HEK293T (cell line): Measurements from ENCODE around the gene IQCN.

ENCODE experiments used
- CTCF ChIA-PET: fragments of 350-600 bp; formaldehyde crosslinking; extraction: SDS; loops from one replicate; lab custom pipeline; 2021; ENCODE audit warnings: antibody characterized with exemption, inconsistent platforms; lab: Yijun Ruan, JAX
- POLR2A ChIA-PET: fragments of 350-600 bp; formaldehyde crosslinking; extraction: SDS; loops from one replicate; lab custom pipeline; 2020; ENCODE audit warnings: antibody characterized with exemption, inconsistent platforms; lab: Yijun Ruan, JAX
- DNase-seq: peaks from one replicate; pipeline ENCODE4 v3.0.0; 2012; ENCODE audit warnings: mixed read lengths; ENCODE audit errors: extremely low spot score
- ARNT ChIP-seq: fragments of 450-650 bp; IDR thresholded peaks from 2 replicates; pipeline ENCODE4 v1.6.1; 2017; ENCODE audit warnings: mild to moderate bottlenecking
- BHLHE40 ChIP-seq: fragments of 450-650 bp; IDR thresholded peaks from 2 replicates; pipeline ENCODE4 v1.6.1; 2016; ENCODE audit warnings: mild to moderate bottlenecking, moderate library complexity, borderline replicate concordance
- CTBP1 ChIP-seq: fragments of 450-650 bp; IDR thresholded peaks from 2 replicates; pipeline ENCODE4 v1.6.1; 2016; ENCODE audit warnings: borderline replicate concordance
- ELF4 ChIP-seq: fragments of 450-650 bp; IDR thresholded peaks from 2 replicates; pipeline ENCODE4 v1.6.1; 2017; ENCODE audit warnings: antibody characterized with exemption
- FOXA1 ChIP-seq: fragments of 450-650 bp; IDR thresholded peaks from 2 replicates; pipeline ENCODE4 v1.6.1; 2016; ENCODE audit warnings: mild to moderate bottlenecking
- FOXK2 ChIP-seq: fragments of 450-650 bp; IDR thresholded peaks from 2 replicates; pipeline ENCODE4 v1.6.1; 2016; ENCODE audit warnings: mild to moderate bottlenecking
- FOXM1 ChIP-seq: fragments of 450-650 bp; IDR thresholded peaks from 2 replicates; pipeline ENCODE4 v1.6.1; 2017; ENCODE audit warnings: mild to moderate bottlenecking, borderline replicate concordance
- HDGF ChIP-seq: fragments of 450-650 bp; IDR thresholded peaks from 2 replicates; pipeline ENCODE4 v1.6.1; 2017; ENCODE audit warnings: antibody characterized with exemption, borderline replicate concordance
- L3MBTL2 ChIP-seq: fragments of 450-650 bp; conservative IDR thresholded peaks from 2 replicates; pipeline ENCODE4 v1.6.1; 2016; ENCODE audit warnings: mild to moderate bottlenecking
- LEF1 ChIP-seq: fragments of 450-650 bp; IDR thresholded peaks from 2 replicates; pipeline ENCODE4 v1.6.1; 2017; ENCODE audit warnings: mild to moderate bottlenecking, borderline replicate concordance
- NFRKB ChIP-seq: fragments of 450-650 bp; IDR thresholded peaks from 2 replicates; pipeline ENCODE4 v1.6.1; 2016; ENCODE audit warnings: mild to moderate bottlenecking, moderate library complexity
- SP1 ChIP-seq: fragments of 450-650 bp; IDR thresholded peaks from 2 replicates; pipeline ENCODE4 v1.6.1; 2017
- SUZ12 ChIP-seq: fragments of 450-650 bp; IDR thresholded peaks from 2 replicates; pipeline ENCODE4 v1.6.1; 2016; ENCODE audit warnings: mild to moderate bottlenecking
- TARDBP ChIP-seq: fragments of 450-650 bp; IDR thresholded peaks from 2 replicates; pipeline ENCODE4 v1.6.1; 2016
- ZNF384 ChIP-seq: fragments of 450-650 bp; IDR thresholded peaks from 2 replicates; pipeline ENCODE4 v1.6.1; 2016
- TF ChIP-seq, protein P1 (sequence below): fragments of 450-650 bp; IDR thresholded peaks from 2 replicates; pipeline ENCODE4 v1.6.1; 2016

IQCN gene

DNA sequence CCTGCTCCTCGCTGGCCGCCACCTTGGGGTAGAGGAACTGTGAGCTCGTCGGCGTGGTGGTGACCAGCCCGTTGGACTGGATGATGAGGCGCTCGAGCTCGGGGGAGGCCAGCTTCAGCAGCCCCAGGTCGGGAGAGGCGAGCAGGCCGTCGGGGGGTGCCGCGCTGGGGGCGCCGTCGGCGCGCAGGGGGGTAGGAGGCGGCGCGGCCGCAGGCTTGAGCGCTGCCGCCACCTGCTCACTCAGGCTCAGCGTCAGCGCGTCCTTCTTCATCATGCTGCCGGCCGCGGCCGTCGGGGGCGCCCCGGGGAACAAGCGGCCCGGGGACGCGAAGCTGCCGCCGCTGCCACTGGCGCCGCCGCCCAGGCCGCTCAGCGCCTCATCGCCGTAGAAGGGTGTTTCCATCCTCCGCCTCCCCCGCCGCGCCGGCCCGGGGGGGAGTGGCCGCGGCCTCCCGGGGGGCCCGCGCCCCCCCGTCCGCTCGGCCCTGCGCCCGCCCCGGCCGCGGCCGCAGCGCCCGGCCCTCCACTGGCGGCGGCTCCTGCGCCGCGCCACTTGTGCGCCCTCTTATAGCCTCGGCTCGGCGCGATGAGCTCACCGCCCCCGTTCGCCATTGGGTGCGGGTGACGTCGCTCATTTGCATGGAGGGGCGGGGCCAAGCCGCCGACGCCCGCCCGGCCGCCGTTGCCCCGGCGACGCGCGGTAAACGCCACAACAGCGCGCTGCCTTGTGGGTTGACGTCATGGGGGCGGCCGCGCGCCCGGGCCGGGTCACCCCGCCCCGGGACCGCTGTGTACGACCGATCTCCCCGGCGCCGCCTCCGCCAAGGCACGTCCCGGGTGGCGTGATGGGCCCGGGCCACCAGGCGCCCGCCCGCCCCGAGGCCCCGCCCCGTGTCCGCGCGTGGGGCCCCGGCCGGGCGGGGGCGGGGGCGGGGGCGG lies 7.1 kb upstream of the IQCN start, which contains the start of gene JUND:
JUND (minus strand) TSS at position 541 of the 939 bp plus-strand sequence; CDS start at position 403, 138 bp downstream.
- ChIA-PET POLR2A (interaction anchor here (0.5 to 9.0 kb wide), 62 partner anchors 9 to 862 kb away, joined by 3 to 491 read pairs (median 4); partner anchors contain the start of genes LRRC25, LSM4, MPV17L2 and MVB12A), CTCF (interaction anchor here (0.6 to 5.9 kb wide), 8 partner anchors 11 to 73 kb away, joined by 3 to 77 read pairs (median 20); partner anchors contain the start of gene LSM4)
- DNase-seq = peak; percentile 98
- TF ChIP-seq BHLHE40 = no peak
- peak; percentile 65 for TF ChIP-seq LEF1
- no peak for TF ChIP-seq FOXK2
- TF ChIP-seq ARNT = peak; percentile 50
- TF ChIP-seq, protein P1, sequence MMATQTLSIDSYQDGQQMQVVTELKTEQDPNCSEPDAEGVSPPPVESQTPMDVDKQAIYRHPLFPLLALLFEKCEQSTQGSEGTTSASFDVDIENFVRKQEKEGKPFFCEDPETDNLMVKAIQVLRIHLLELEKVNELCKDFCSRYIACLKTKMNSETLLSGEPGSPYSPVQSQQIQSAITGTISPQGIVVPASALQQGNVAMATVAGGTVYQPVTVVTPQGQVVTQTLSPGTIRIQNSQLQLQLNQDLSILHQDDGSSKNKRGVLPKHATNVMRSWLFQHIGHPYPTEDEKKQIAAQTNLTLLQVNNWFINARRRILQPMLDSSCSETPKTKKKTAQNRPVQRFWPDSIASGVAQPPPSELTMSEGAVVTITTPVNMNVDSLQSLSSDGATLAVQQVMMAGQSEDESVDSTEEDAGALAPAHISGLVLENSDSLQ = peak; percentile 94
- peak; percentile 94 for TF ChIP-seq FOXM1
- TF ChIP-seq L3MBTL2 = no peak

GRCh38 chr19:18280247-18281081 lies 6.2 kb upstream of the IQCN start:
- TF ChIP-seq LEF1 (no peak), L3MBTL2 (peak; percentile 53; the same call in 1 of the 2 replicates), FOXK2 (no peak), NFRKB (no peak), HDGF (no peak)
- TF ChIP-seq, protein P1 = no peak
- POLR2A ChIA-PET = interaction anchor here (0.7 to 9.0 kb wide), 32 partner anchors 9 to 193 kb away, joined by 3 to 491 read pairs (median 7); partner anchors contain the start of genes LSM4, PGPEP1, PIK3R2 and RAB3A
- CTCF ChIA-PET = interaction anchor here (0.6 to 5.9 kb wide), 16 partner anchors 10 to 131 kb away, joined by 3 to 77 read pairs (median 9); partner anchors contain the start of genes LRRC25, LSM4 and MPV17L2
- DNase-seq = peak; percentile 39

DNA sequence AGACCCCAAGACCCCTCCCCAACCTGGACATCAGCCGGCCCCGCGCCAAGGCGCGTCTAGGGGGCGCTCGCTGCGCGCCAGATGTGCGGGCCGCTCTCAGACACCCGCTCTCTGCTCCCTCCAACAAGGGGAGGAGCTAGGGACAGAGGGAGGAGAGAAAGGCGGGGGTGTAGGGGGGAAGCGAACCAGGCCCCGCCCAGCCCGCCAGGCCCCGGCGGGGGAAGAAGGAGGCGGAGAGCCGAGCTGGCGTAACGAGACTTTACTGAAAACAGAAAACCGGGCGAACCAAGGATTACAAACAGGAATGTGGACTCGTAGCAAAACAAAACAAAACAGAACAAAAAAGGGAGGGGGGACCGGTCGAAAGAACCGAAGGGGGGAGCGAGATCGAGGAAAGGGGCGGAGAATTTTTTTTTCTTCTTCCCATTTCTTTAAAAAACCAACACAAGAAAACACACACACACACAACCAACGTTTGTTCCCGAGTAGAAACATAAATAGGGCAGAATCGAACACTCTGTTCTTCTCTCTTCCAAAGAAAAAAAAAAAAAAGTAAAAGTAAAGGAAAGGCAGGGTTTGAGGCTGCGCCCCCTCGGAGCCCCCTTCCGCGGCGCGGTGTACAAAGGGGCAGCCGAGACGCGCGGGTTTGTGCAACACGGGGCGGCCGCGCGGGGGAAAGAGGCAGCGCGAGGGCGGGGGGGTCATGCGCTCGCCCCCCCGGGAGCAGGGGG lies 5.4 kb upstream of the IQCN start:
- DNase-seq = peak; percentile 91
- POLR2A ChIA-PET = interaction anchor here (0.9 to 9.0 kb wide), 18 partner anchors 8 to 137 kb away, joined by 3 to 491 read pairs (median 8); partner anchors contain the start of genes LSM4, PIK3R2 and SSBP4
- TF ChIP-seq L3MBTL2 (no peak), CTBP1 (no peak), SP1 (no peak), TARDBP (no peak), ZNF384 (peak; percentile 71; the same call in 1 of the 2 replicates)
- CTCF ChIA-PET = interaction anchor here (0.5 to 5.9 kb wide), 36 partner anchors 10 to 174 kb away, joined by 3 to 77 read pairs (median 5); partner anchors contain the start of genes LRRC25, LSM4 and MPV17L2

DNA sequence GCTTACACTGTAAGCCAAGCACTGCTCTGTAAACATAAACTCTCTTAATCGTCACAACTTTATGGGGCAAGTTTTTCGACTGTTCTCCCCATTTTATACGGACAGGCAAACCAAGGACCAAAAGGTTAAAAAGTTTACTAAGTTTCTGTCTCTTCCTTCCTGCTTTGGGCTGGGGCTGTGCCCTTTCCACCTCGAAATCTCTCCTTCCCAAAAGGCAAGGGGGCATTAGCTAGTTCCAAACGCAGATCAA lies 4.9 kb upstream of the IQCN start:
- ChIA-PET POLR2A (interaction anchor here (1.2 to 9.0 kb wide), 9 partner anchors 10 to 175 kb away, joined by 3 to 491 read pairs (median 36); partner anchors contain the start of genes LSM4 and SSBP4), CTCF (interaction anchor here (0.6 to 5.9 kb wide), 22 partner anchors 9 to 161 kb away, joined by 3 to 77 read pairs (median 9); partner anchors contain the start of genes LSM4 and MPV17L2)
- DNase-seq = no peak
- TF ChIP-seq FOXA1 = no peak
- no peak for TF ChIP-seq FOXM1
- TF ChIP-seq, protein P1 = no peak
- no peak for TF ChIP-seq BHLHE40
- TF ChIP-seq ELF4 = no peak
- TF ChIP-seq ZNF384 = no peak

DNA sequence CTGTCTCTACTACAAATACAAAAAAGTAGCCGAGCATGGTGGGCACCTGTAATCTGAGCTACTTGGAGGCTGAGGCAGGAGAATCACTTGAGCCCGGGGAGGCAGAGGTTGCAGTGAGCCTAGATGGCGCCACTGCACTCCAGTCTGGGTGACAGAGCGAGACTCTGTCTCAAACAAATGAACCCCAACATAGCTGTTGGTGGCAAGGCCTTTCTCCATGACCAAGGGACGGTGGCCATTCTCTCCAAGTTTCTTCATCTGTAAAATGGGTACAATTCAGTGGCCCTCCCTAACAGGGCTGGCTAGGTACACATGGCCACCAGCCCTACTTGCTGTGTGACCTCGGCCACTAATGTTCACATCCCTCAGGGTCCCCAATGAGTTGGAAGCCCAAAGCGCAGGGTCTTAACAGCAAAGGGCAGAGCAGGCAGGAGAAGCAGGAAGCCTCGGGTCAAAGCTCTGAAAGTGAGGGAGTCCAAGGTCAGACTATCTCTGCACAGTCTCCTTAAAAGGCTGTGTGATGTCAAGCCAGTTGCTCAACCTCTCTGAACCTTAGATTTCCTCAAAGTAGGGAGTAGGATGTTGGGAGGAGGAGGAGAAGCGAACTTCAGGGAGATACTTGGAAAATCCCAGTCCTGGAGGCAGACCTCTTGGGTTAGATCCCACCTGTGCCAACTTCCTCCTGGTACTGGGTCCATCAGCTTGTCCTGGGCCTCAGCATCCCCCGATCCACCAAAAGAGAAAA lies 4.4 kb upstream of the IQCN start:
- no peak for DNase-seq
- ChIA-PET CTCF (interaction anchor here (0.6 to 5.9 kb wide), 21 partner anchors 9 to 138 kb away, joined by 3 to 77 read pairs (median 9); partner anchors contain the start of genes LSM4 and MPV17L2), POLR2A (interaction anchor here (1.0 to 9.0 kb wide), 11 partner anchors 9 to 174 kb away, joined by 3 to 491 read pairs (median 7); partner anchors contain the start of genes LSM4 and SSBP4)
- TF ChIP-seq CTBP1 = no peak
- no peak for TF ChIP-seq TARDBP
- TF ChIP-seq ZNF384 = no peak
- TF ChIP-seq FOXM1 = no peak
- TF ChIP-seq SP1 = no peak
- no peak for TF ChIP-seq L3MBTL2
- TF ChIP-seq ELF4 = no peak
- no peak for TF ChIP-seq NFRKB
- TF ChIP-seq LEF1 = no peak
- TF ChIP-seq, protein P1 = no peak
- TF ChIP-seq SUZ12 = no peak
- no peak for TF ChIP-seq BHLHE40
